ENCODE results near the gene CCR3. TPM values are rescaled to one million over a fixed set of nuclear protein-coding genes. Genes with fewer than 3 reads are reported as not detected.
A peak's percentile ranks its signal among the peaks of the same experiment; 100 is the strongest.

The CCR3 gene
- total and polyA plus RNA-seq, 10 donors = 0.10 to 1.7 (median 0.59) TPM

DNA sequence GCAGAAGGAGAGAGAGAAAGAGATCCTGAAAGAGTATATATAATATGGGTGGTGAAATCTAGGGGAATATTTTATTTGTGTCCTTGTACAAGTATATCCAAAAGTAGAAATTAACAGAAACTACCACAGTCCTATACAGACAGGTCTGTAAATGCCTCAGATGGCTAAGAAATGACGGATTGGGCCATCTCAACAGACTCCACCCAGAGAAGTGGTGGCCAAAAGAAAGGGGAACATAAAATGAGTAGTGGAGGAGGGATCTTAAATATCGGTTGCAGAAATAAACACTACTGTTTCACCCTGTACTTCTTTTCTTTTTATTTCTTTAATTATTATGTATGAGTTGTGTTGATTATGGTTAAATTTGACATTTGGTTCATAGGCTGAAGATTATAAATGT is 47.7 kb downstream of the CCR3 start:
- TF ChIP-seq, protein P1, sequence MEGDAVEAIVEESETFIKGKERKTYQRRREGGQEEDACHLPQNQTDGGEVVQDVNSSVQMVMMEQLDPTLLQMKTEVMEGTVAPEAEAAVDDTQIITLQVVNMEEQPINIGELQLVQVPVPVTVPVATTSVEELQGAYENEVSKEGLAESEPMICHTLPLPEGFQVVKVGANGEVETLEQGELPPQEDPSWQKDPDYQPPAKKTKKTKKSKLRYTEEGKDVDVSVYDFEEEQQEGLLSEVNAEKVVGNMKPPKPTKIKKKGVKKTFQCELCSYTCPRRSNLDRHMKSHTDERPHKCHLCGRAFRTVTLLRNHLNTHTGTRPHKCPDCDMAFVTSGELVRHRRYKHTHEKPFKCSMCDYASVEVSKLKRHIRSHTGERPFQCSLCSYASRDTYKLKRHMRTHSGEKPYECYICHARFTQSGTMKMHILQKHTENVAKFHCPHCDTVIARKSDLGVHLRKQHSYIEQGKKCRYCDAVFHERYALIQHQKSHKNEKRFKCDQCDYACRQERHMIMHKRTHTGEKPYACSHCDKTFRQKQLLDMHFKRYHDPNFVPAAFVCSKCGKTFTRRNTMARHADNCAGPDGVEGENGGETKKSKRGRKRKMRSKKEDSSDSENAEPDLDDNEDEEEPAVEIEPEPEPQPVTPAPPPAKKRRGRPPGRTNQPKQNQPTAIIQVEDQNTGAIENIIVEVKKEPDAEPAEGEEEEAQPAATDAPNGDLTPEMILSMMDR (IDR thresholded peaks at IDR 0.05 in 8 of 11, conservative IDR thresholded peaks at IDR 0.05 in 3 of 11) = no peak
- TF ChIP-seq POLR2AphosphoS5 (IDR thresholded peaks at IDR 0.05) = no peak
- TF ChIP-seq POLR2A (IDR thresholded peaks at IDR 0.05) = no peak
- no peaks in the 10 kb centered on the region for H3K36me3 ChIP-seq
- H3K27me3 ChIP-seq (replicated peaks in 1 of 7) = no peaks in the 10 kb centered on the region
- no peak for DNase-seq
- H3K4me1 ChIP-seq = peaks cover 0 to 33% (median 14%) of the 10 kb centered on the region in 6 donors
- H3K4me3 ChIP-seq = no peak overlapping the region
- WGBS, 5 donors = 51 to 85% (median 58%) methylated on average over 2 of the region's 2 CpGs
- H3K27ac ChIP-seq = peak overlapping the region in 3 of 8 donors; percentile 23 to 39 (median 34)
- no peaks in the 10 kb centered on the region for H3K9me3 ChIP-seq
- intact Hi-C loops (cut with DNase I; ENCODE audit: low total_unique reads) = no loop called here

DNA sequence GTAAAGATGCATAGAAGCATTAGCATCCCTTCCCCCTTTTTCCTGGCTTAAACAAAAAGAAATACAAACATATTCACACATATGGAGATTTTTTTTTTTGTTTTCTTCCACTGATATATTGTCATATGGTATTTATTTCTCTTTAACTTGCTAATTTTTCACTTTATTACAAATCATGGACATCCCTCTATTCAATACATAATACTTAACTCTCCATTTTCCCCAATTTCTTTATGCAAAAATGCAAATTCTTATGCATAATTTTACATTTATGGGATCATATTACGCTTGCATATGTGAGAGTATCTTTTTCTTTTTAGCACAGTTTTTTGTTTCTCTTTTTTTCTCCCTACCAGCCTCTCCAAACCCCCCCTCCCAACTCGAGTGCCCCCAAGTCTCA is 48.8 kb downstream of the CCR3 start:
- 74 to 91% (median 87%) methylated on average over 2 of the region's 2 CpGs for WGBS, 5 donors
- TF ChIP-seq POLR2AphosphoS5 (IDR thresholded peaks at IDR 0.05) (no peak), POLR2A (IDR thresholded peaks at IDR 0.05) (no peak)
- TF ChIP-seq, protein P1 (IDR thresholded peaks at IDR 0.05 in 8 of 11, conservative IDR thresholded peaks at IDR 0.05 in 3 of 11) = no peak
- intact Hi-C loops (cut with DNase I; ENCODE audit: low total_unique reads) = no loop called here

DNA sequence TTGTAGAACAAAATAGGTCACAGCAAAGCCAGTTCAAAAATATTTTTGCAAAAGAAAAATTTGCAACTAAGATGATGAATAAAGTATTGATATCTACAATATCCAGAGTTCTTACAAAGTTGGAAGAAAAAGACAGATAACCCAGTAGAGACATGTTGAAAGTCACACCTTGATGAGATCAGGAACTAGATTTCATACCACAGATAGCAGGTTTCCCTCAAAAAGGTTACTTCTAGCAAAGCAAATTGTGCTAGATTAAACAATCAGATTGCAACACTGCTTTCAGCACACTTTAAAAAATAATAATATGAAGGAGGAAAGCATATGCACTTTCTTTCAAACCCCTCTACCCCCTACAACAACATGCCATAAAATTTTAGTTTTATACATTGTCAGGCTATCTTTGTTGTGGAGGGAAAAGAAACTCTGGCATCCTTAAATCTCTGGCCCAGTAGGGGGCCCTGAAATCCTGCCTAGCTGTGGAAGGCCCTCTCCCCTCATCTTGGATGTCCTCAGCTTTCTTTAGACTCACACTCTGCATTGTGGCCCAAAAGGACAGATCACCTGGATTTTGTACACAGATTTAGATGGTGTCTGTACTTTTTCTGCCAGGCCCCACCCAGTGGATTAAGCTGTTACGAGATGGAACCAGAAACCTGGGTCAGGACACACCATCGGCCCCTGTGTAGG is 50.9 kb downstream of the CCR3 start:
- 67 to 94% (median 84%) methylated on average over 2 of the region's 2 CpGs for WGBS, 5 donors
- no peak for DNase-seq
- Histone ChIP-seq H3K27me3 (replicated peaks in 1 of 7) (no peaks in the 10 kb centered on the region), H3K27ac (peak overlapping the region in 5 of 8 donors; percentile 39 to 73 (median 63)), H3K9me3 (no peaks in the 10 kb centered on the region), H3K4me1 (peaks cover 0 to 42% (median 20%) of the 10 kb centered on the region in 6 donors), H3K36me3 (no peaks in the 10 kb centered on the region), H3K4me3 (no peak overlapping the region)
- TF ChIP-seq POLR2A (IDR thresholded peaks at IDR 0.05) (no peak), POLR2AphosphoS5 (IDR thresholded peaks at IDR 0.05) (no peak)
- TF ChIP-seq, protein P1 (IDR thresholded peaks at IDR 0.05 in 8 of 11, conservative IDR thresholded peaks at IDR 0.05 in 3 of 11) = peak in 1 of 11 experiments; percentile 17
- intact Hi-C loops (cut with DNase I; ENCODE audit: low total_unique reads) = no loop called here

More for the DNA sequence above, 48.8 kb downstream of the CCR3 start:
- peaks cover 0 to 32% (median 11%) of the 10 kb centered on the region in 6 donors for H3K4me1 ChIP-seq
- no peaks in the 10 kb centered on the region for H3K9me3 ChIP-seq
- H3K27me3 ChIP-seq (replicated peaks in 1 of 7) = no peaks in the 10 kb centered on the region
- H3K4me3 ChIP-seq = no peak overlapping the region
- no peaks in the 10 kb centered on the region for H3K36me3 ChIP-seq
- H3K27ac ChIP-seq = no peak overlapping the region
- no peak for DNase-seq

DNA sequence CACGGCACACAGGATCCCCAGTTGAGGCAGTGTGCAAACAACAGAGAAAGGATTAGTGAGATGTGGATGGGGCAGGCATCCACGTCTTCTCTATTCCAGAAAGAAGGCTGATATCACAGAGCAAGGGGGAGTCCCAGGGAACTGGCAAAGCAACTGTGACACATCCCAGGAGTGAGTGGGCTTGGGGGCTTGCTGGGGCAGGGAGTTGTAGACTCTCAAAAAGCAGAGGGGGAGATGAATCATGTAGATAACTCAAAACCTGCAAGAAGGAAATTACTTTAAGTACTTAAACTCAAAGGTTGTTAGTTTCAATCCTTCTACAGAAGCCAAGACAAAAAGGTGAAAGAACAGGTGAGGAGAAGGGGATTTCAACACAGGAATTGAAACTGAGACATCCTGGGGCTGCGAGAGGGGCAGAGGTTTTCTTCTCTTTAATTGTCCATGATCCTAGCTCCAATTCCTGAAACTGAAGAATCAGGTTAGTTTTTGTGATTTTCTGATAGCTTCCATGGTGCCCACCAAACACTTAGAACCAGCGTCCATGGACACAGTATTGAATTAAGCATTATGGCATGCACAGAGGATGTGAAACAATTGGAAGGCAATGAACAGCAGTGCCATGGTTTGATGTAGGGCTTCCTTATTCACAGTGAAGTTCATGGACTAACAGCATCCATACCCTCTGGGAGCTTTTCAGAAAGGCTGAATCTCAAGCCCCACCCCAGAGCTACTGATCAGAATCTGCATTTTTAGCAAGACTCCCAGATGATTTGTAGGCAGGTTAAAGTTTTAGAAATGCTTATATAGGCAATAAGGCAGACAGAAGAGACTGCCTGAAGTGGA is 52.0 kb downstream of the CCR3 start:
- Histone ChIP-seq H3K27me3 (replicated peaks in 1 of 7) (no peaks in the 10 kb centered on the region), H3K9me3 (no peaks in the 10 kb centered on the region), H3K4me3 (no peak overlapping the region), H3K36me3 (no peaks in the 10 kb centered on the region), H3K4me1 (peaks cover 5 to 52% (median 30%) of the 10 kb centered on the region in 6 donors), H3K27ac (peak overlapping the region in 5 of 8 donors; percentile 39 to 73 (median 63))
- intact Hi-C loops (cut with DNase I; ENCODE audit: low total_unique reads) = no loop called here
- DNase-seq = no peak
- TF ChIP-seq, protein P1 (IDR thresholded peaks at IDR 0.05 in 8 of 11, conservative IDR thresholded peaks at IDR 0.05 in 3 of 11) = no peak
- no peak for TF ChIP-seq POLR2AphosphoS5 (IDR thresholded peaks at IDR 0.05)
- WGBS, 5 donors = 55 to 71% (median 63%) methylated on average over 4 of the region's 4 CpGs

All from spleen (tissue), 11 donors.